HepG2 (cell line): ENCODE data around the gene FANCD2. TPM values are rescaled to one million over a fixed set of nuclear protein-coding genes. Genes with fewer than 3 reads are reported as not detected.
A peak's percentile ranks its signal among the peaks of the same experiment; 100 is the strongest.

ENCODE experiments used
- ATAC-seq: fragments of 200-7000 bp; cut with Tn5 transposase; 3 replicates; pipeline ENCODE4 v1.9.1; 2020; ENCODE audit warnings: mild to moderate bottlenecking, moderate library complexity
- Bru-seq: library from RNA; stranded (reverse); fragments of 400-500 nt; gene quantifications from one replicate; lab custom pipeline; 2021; lab: Mats Ljungman, UMichigan
- BruChase-seq, 2 experiments: library from RNA; stranded (reverse); fragments of 400-500 nt; gene quantifications; one replicate each; lab custom pipeline; 2021; lab: Mats Ljungman, UMichigan
- BruUV-seq: library from RNA; stranded (reverse); fragments of 400-500 nt; replicated peaks from 2 replicates; lab custom pipeline; 2021; lab: Mats Ljungman, UMichigan
- CTCF ChIA-PET: fragments of 300-600 bp; formaldehyde crosslinking; extraction: SDS; loops from one replicate; lab custom pipeline; 2021; ENCODE audit warnings: low total read pairs, inconsistent platforms, low intra/inter-chr PET ratio; lab: Yijun Ruan, JAX
- POLR2A ChIA-PET: fragments of 350-600 bp; sonication (Branson Sonifier 250); formaldehyde crosslinking; loops from one replicate; lab custom pipeline; 2020; ENCODE audit warnings: antibody characterized with exemption, inconsistent platforms; lab: Yijun Ruan, JAX
- DNase-seq: peaks from one replicate; pipeline ENCODE4 v3.0.0-alpha.2; 2015; ENCODE audit warnings: low spot score
- FAIRE-seq: peaks from 3 replicates; lab custom pipeline; 2011; peaks lifted over from hg19 to GRCh38; lab: Jason Lieb, UNC
- H2AFZ ChIP-seq: one replicate; pipeline ENCODE4 v1.6.1; 2011; ENCODE audit warnings: low read length, inconsistent platforms
- H3K27ac ChIP-seq: fragments of 300-600 bp; 3 replicates; pipeline ENCODE4 v1.8.0; 2011; ENCODE audit warnings: mixed run types, mild to moderate bottlenecking, mixed read lengths, low read length, inconsistent platforms; ENCODE audit not compliant: insufficient read depth; ENCODE audit errors: extremely low read length
- H3K27me3 ChIP-seq, 2 experiments: fragments of 200-600 bp in 1 of 2; 2 replicates in 1 of 2; 3 replicates in 1 of 2; pipeline versions ENCODE4 v1.6.0 to v1.8.0; 2011; ENCODE audit warnings: low read length in 2 of 2, mild to moderate bottlenecking in 2 of 2, moderate library complexity in 2 of 2, inconsistent platforms in 1 of 2; ENCODE audit not compliant: insufficient read depth in 2 of 2, control insufficient read depth in 1 of 2
- H3K36me3 ChIP-seq, 2 experiments: fragments of 200-600 bp in 1 of 2; replicated peaks in 1 of 2; 2 replicates in 1 of 2; 3 replicates in 1 of 2; pipeline versions ENCODE4 v1.5.1 to v1.8.0; 2011; ENCODE audit warnings: low read length in 2 of 2, inconsistent platforms in 1 of 2; ENCODE audit not compliant: insufficient read depth in 2 of 2, control insufficient read depth in 1 of 2
- H3K4me1 ChIP-seq: 2 replicates; pipeline ENCODE4 v1.5.1; 2012; ENCODE audit warnings: low read length, inconsistent platforms; ENCODE audit not compliant: insufficient read depth
- H3K4me2 ChIP-seq: 2 replicates; pipeline ENCODE4 v1.6.0; 2011; ENCODE audit warnings: low read depth, low read length, inconsistent platforms
- H3K4me3 ChIP-seq, 3 experiments: fragments of 200-600 bp in 1 of 3; sonication (generic), shearing (Covaris generic) in 1 of 3; replicated peaks in 1 of 3; 2 replicates each; pipeline ENCODE4 v1.5.1; 2011 to 2016; ENCODE audit warnings: low read length in 3 of 3, inconsistent platforms in 2 of 3, low read depth in 2 of 3, mild to moderate bottlenecking in 2 of 3, control low read depth in 1 of 3, mixed read lengths in 1 of 3; ENCODE audit not compliant: insufficient read depth in 1 of 3
- H3K79me2 ChIP-seq: one replicate; pipeline ENCODE4 v1.6.1; 2011; ENCODE audit warnings: low read length, inconsistent platforms; ENCODE audit not compliant: insufficient read depth
- H3K9ac ChIP-seq: 2 replicates; pipeline ENCODE4 v1.6.0; 2011; ENCODE audit warnings: mild to moderate bottlenecking, low read depth, low read length, inconsistent platforms; ENCODE audit not compliant: insufficient read depth
- H3K9me3 ChIP-seq: 2 replicates; pipeline ENCODE4 v1.5.1; 2012; ENCODE audit warnings: mild to moderate bottlenecking, low read length
- H4K20me1 ChIP-seq: 2 replicates; pipeline ENCODE4 v1.6.0; 2011; ENCODE audit warnings: inconsistent platforms, mild to moderate bottlenecking, low read length, moderate library complexity; ENCODE audit not compliant: insufficient read depth
- AGO1 ChIP-seq: fragments of 200-400 bp; formaldehyde crosslinking; IDR thresholded peaks from 2 replicates; pipeline ENCODE4 v1.6.1; 2017; ENCODE audit warnings: mild to moderate bottlenecking, low read depth, low read length, moderate library complexity; ENCODE audit not compliant: poor library complexity, severe bottlenecking
- CHD4 ChIP-seq: fragments of 200-600 bp; sonication (generic); IDR thresholded peaks from 2 replicates; pipeline ENCODE4 v1.7.0; 2017; ENCODE audit warnings: mild to moderate bottlenecking, low read length, borderline replicate concordance
- FOXO4 ChIP-seq: sonication (generic); formaldehyde crosslinking; conservative IDR thresholded peaks from 2 replicates; pipeline ENCODE4 v1.8.1; 2023; ENCODE audit warnings: missing genetic modification reagents
- GPN1 ChIP-seq: sonication (generic); formaldehyde crosslinking; IDR thresholded peaks from 2 replicates; pipeline ENCODE4 v1.5.1; 2020; ENCODE audit warnings: missing genetic modification reagents, borderline replicate concordance
- ZNF510 ChIP-seq: sonication (generic); formaldehyde crosslinking; IDR thresholded peaks from 2 replicates; pipeline ENCODE4 v1.4.0; 2020; ENCODE audit warnings: low read depth, mild to moderate bottlenecking, missing genetic modification reagents
- WGBS: methylation state at CpG from one replicate; pipeline ENCODE4 v1.1.6; 2017; ENCODE audit warnings: low lambda C conversion rate; 5-methylcytosine and 5-hydroxymethylcytosine counted together
- in situ Hi-C: cut with HindIII; loops from 2 replicates; pipeline ENCODE4 v1.10.0; 2017; ENCODE audit warnings: low pct_unique_long_range_greater_than_20kb; ENCODE audit not compliant: extremely low pct_ligation_motif_present
- intact Hi-C: fragments of 100-400 bp; cut with micrococcal nuclease; formaldehyde crosslinking; loops from one replicate; pipeline ENCODE4 v1.10.0; 2022; ENCODE audit not compliant: unreplicated experiment
- long read RNA-seq, 2 experiments: library from RNA in 1 of 2; library from polyadenylated mRNA in 1 of 2; stranded (forward) in 1 of 2; unstranded in 1 of 2; transcript quantifications; one replicate each; pipeline ENCODE4 v2.0.0, GENCODE V29; 2019 to 2022
- polyA minus RNA-seq, 3 experiments: library from RNA; depleted of rRNA, polyadenylated mRNA; stranded (reverse); fragments of >200 nt; gene quantifications; 2 replicates each; pipeline ENCODE4 v1.2.3, GENCODE V29; 2011; ENCODE audit warnings: low replicate concordance in 1 of 3
- polyA plus RNA-seq, 8 experiments: library from polyadenylated mRNA; depleted of rRNA in 3 of 8; stranded (reverse) in 7 of 8; unstranded in 1 of 8; fragments of >200 nt; fragmentation: Illumina TruSeq in 4 of 8; extraction: Trizol in 4 of 8; gene quantifications; 2 replicates each; pipeline versions ENCODE4 v1.2.1 to v1.2.3, GENCODE V29; 2011 to 2016; ENCODE audit warnings: low read depth in 4 of 8, missing spikeins in 1 of 8, mixed read lengths in 1 of 8; ENCODE audit not compliant: insufficient read depth in 1 of 8
- total RNA-seq, 5 experiments: library from RNA; depleted of rRNA; stranded (reverse); fragments of >200 nt; fragmentation: Illumina TruSeq; extraction: Trizol; gene quantifications; 2 replicates each; pipeline ENCODE4 v1.2.3, GENCODE V29; 2016; ENCODE audit warnings: low read depth in 1 of 5
- TF ChIP-seq, protein P1 (sequence below): IDR thresholded peaks from 2 replicates; pipeline ENCODE4 v1.6.1; 2018; ENCODE audit warnings: missing genetic modification reagents, mild to moderate bottlenecking, missing compliant biosample characterization
- TF ChIP-seq, protein P2 (sequence below): sonication (generic); formaldehyde crosslinking; IDR thresholded peaks from 2 replicates; pipeline ENCODE4 v1.4.0; 2020; ENCODE audit warnings: low read depth, mild to moderate bottlenecking, missing genetic modification reagents

FANCD2 gene
- total RNA-seq (2016; rRNA removed; fragmentation: Illumina TruSeq; extraction: Trizol) (42.0 and 51.9 TPM in 2 replicates), polyA plus RNA-seq (2011; rRNA removed) (7.7 and 10.1 TPM in 2 replicates), polyA minus RNA-seq (2011; rRNA and poly(A)+ RNA removed; ENCODE audit: low replicate concordance) (14.3 and 46.5 TPM in 2 replicates), Bru-seq, nascent RNA (percentile 47 among the genes with signal in this experiment), BruChase-seq, experiment 1, labeled RNA remaining after a 6-hour chase (percentile 55 among the genes with signal in this experiment), BruChase-seq, experiment 2, labeled RNA remaining after a 2-hour chase (percentile 59 among the genes with signal in this experiment)
- 7.2 and 11.1 TPM in 2 replicates for total RNA-seq (2016; cell fraction: cytosol; rRNA removed; fragmentation: Illumina TruSeq; extraction: Trizol; ENCODE audit: low read depth)
- total RNA-seq (2016; cell fraction: insoluble cytoplasmic fraction; rRNA removed; fragmentation: Illumina TruSeq; extraction: Trizol), result 43.6 and 50.7 TPM in 2 replicates
- 12.3 and 17.6 TPM in 2 replicates for total RNA-seq (2016; cell fraction: membrane; rRNA removed; fragmentation: Illumina TruSeq; extraction: Trizol)
- total RNA-seq (2016; cell fraction: nucleus; rRNA removed; fragmentation: Illumina TruSeq; extraction: Trizol), result 36.8 and 37.0 TPM in 2 replicates
- polyA plus RNA-seq (2011; cell fraction: cytosol; rRNA removed), result 4.6 and 4.7 TPM in 2 replicates
- 12.9 and 16.1 TPM in 2 replicates for polyA plus RNA-seq (2011; cell fraction: nucleus; rRNA removed)
- 6.2 and 11.1 TPM in 2 replicates for polyA plus RNA-seq (2012)
- 1.6 and 2.0 TPM in 2 replicates for polyA plus RNA-seq (2016; cell fraction: cytosol; fragmentation: Illumina TruSeq; extraction: Trizol; ENCODE audit: low read depth)
- polyA plus RNA-seq (2016; cell fraction: insoluble cytoplasmic fraction; fragmentation: Illumina TruSeq; extraction: Trizol; ENCODE audit: low read depth), result 22.4 and 28.6 TPM in 2 replicates
- polyA plus RNA-seq (2016; cell fraction: membrane; fragmentation: Illumina TruSeq; extraction: Trizol; ENCODE audit: low read depth), result 2.9 and 4.6 TPM in 2 replicates
- 45.0 and 47.0 TPM in 2 replicates for polyA plus RNA-seq (2016; cell fraction: nucleus; fragmentation: Illumina TruSeq; extraction: Trizol; ENCODE audit: insufficient read depth, low read depth)
- 13.4 and 17.9 TPM in 2 replicates for polyA minus RNA-seq (2011; cell fraction: cytosol; rRNA and poly(A)+ RNA removed)
- polyA minus RNA-seq (2011; cell fraction: nucleus; rRNA and poly(A)+ RNA removed), result 22.5 and 25.8 TPM in 2 replicates
- long read RNA-seq, experiment 1, partial matches to known transcripts, result 4 of 17 reads
- long read RNA-seq, experiment 1, other reads (novel, unspliced or antisense), result 13 of 17 reads
- long read RNA-seq, experiment 2, partial matches to known transcripts, result 2 of 4 reads
- long read RNA-seq, experiment 2, other reads (novel, unspliced or antisense), result 2 of 4 reads

DNA sequence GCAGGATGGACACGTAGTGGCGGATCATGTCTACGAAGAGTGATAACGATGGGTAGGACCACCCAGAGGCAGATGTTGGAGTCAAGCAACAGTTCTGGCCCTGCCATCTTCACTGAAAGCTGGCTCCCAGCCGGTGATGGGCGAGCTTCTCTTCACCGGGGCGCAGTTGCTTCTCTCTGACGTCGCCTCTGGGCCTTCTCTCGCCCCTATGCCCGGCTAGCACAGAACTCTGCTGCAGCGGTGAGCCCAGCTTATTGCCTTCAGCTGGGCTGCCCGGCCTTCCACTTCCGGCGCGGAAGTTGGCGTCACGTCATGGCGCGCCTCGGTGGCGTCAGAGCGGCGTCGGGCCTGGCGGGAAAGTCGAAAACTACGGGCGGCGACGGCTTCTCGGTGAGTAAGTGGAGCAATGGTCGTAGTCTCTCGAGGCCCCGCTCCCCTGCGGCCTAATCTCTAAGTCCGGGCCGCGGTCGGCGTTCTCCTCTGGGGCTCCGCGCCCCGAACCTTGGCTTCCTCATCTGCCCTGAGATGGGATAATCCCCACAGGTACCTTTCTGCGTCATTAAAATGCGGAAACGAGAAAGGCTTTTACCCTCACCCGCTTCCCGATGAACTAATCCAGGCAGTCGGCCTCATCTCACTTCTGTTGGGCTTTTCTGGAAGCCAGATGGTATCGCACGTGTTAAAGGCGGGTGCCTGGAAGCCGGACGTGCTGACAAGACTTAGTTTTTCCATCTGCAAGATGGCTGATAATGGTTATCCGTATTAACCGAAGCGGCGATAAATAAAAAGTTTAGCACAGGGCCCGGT lies at the start of gene FANCD2:
TSS of gene FANCD2 (plus strand) at position 354 of the 807 bp plus-strand sequence. CDS start 2,221 bp downstream, outside the sequence.
- H3K4me3 ChIP-seq, result peak within 1 kb of the TSS; percentile 80 to 92 (median 90)
- peaks cover 30% of the 10 kb centered on the region for H3K79me2 ChIP-seq
- H2AFZ ChIP-seq, result peak within 1 kb of the TSS; percentile 80
- H3K27ac ChIP-seq, result peak within 1 kb of the TSS; percentile 68
- BruUV-seq, result TSS peak; percentile 95
- peak; percentile 32 for FAIRE-seq
- no peaks in the 10 kb centered on the region for H3K27me3 ChIP-seq
- ChIA-PET CTCF (interaction anchor here (0.8 kb wide), 1 partner anchor 80 kb away, joined by 3 read pairs; no protein-coding TSS in a partner anchor), POLR2A (interaction anchor here (0.6 to 1.9 kb wide), 10 partner anchors 15 to 162 kb away, joined by 3 to 13 read pairs (median 4); partner anchors contain the start of genes CIDEC, EMC3 and VHL)
- H3K4me2 ChIP-seq, result peak within 1 kb of the TSS; percentile 86
- DNase-seq, result peak; percentile 72
- in situ Hi-C loops (no loop called here), intact Hi-C loops (loop anchor here (1.0 to 5.0 kb wide), 2 partner anchors 39 to 94 kb away; partner anchors contain the start of gene EMC3)
- peaks cover 3 to 28% of the 10 kb centered on the region in 2 experiments; a peak in 4 of 5 replicates for H3K36me3 ChIP-seq
- H3K9me3 ChIP-seq, result no peaks in the 10 kb centered on the region
- peak within 1 kb of the TSS; percentile 80 for H3K9ac ChIP-seq
- ATAC-seq, result peak; percentile 97
- under 1% methylated on average over 19 of the region's 61 CpGs for WGBS
- H4K20me1 ChIP-seq, result no peaks in the 10 kb centered on the region
- peaks cover 18% of the 10 kb centered on the region for H3K4me1 ChIP-seq
- TF ChIP-seq FOXO4 (CRISPR knock-in tag) (no peak), CHD4 (no peak), ZNF510 (CRISPR knock-in tag) (peak; percentile 73; the same call in 1 of the 2 replicates), GPN1 (CRISPR knock-in tag) (no peak), AGO1 (peak; percentile 62)
- TF ChIP-seq, protein P1, sequence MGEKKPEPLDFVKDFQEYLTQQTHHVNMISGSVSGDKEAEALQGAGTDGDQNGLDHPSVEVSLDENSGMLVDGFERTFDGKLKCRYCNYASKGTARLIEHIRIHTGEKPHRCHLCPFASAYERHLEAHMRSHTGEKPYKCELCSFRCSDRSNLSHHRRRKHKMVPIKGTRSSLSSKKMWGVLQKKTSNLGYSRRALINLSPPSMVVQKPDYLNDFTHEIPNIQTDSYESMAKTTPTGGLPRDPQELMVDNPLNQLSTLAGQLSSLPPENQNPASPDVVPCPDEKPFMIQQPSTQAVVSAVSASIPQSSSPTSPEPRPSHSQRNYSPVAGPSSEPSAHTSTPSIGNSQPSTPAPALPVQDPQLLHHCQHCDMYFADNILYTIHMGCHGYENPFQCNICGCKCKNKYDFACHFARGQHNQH, result peak; percentile 92
- TF ChIP-seq, protein P2, sequence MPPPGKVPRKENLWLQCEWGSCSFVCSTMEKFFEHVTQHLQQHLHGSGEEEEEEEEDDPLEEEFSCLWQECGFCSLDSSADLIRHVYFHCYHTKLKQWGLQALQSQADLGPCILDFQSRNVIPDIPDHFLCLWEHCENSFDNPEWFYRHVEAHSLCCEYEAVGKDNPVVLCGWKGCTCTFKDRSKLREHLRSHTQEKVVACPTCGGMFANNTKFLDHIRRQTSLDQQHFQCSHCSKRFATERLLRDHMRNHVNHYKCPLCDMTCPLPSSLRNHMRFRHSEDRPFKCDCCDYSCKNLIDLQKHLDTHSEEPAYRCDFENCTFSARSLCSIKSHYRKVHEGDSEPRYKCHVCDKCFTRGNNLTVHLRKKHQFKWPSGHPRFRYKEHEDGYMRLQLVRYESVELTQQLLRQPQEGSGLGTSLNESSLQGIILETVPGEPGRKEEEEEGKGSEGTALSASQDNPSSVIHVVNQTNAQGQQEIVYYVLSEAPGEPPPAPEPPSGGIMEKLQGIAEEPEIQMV (CRISPR knock-in tag), result peak; percentile 62; the same call in 1 of the 2 replicates
